Measurements from ENCODE around the gene BCL2L15. TPM values are rescaled to one million over a fixed set of nuclear protein-coding genes. Genes with fewer than 3 reads are reported as not detected.

BCL2L15 gene
- 0.17 to 0.30 TPM (median 0.18 TPM) in 3 replicates for total RNA-seq (2021)
- Bru-seq, nascent RNA, result percentile 28 among the genes with signal in this experiment
- long read RNA-seq, experiment 1, result 0 reads
- long read RNA-seq, experiment 2, result 0 reads
- long read RNA-seq, experiment 3, result 0 reads

GRCh38 chr1:113887402-113888175 lies at the start of gene BCL2L15:
Gene BCL2L15 (minus strand): TSS chr1:113887581. CDS start chr1:113887375, 206 bp downstream.
- CTCF ChIA-PET, result no interaction called here
- Mint-ChIP-seq H3K36me3 (no peaks in the 10 kb centered on the region), H3K4me3 (no peak within 1 kb of the TSS), H3K9me3 (no peaks in the 10 kb centered on the region), H3K27ac (no peak within 1 kb of the TSS), H3K4me1 (no peaks in the 10 kb centered on the region), H3K27me3 (ENCODE audit: low read depth) (peaks cover 4% of the 10 kb centered on the region)
- no peak for TF ChIP-seq ATF2 (CRISPR knock-in tag; IDR thresholded peaks at IDR 0.05; ENCODE audit: borderline replicate concordance, low read depth)
- TF ChIP-seq OVOL2 (CRISPR knock-in tag; IDR thresholded peaks at IDR 0.05; ENCODE audit: borderline replicate concordance), result no peak
- TF ChIP-seq MXD4 (CRISPR knock-in tag; IDR thresholded peaks at IDR 0.05; ENCODE audit: borderline replicate concordance), result no peak
- POLR2A ChIA-PET, result no interaction called here
- ATAC-seq (no peak), DNase-seq (ENCODE audit: low spot score) (no peak)

GRCh38 chr1:113937146-113937545 lies 49.8 kb upstream of the BCL2L15 start:
- Mint-ChIP-seq H3K4me3 (no peak overlapping the region), H3K27me3 (ENCODE audit: low read depth) (no peaks in the 10 kb centered on the region), H3K4me1 (peaks cover 30% of the 10 kb centered on the region), H3K27ac (0 out of 2 replicates have a peak overlapping the region, but pooled peaks have one; percentile 1), H3K9me3 (peaks cover 3% of the 10 kb centered on the region; the same call in 1 of the 2 replicates), H3K36me3 (peaks cover 13% of the 10 kb centered on the region)
- CTCF ChIA-PET, result interaction anchor here (1.6 kb wide), 1 partner anchor 40 kb away, joined by 4 read pairs; no protein-coding TSS in a partner anchor
- ATAC-seq (no peak), DNase-seq (ENCODE audit: low spot score) (no peak)
- TF ChIP-seq GRHL2 (CRISPR knock-in tag; IDR thresholded peaks at IDR 0.05; ENCODE audit: insufficient replicate concordance, severe bottlenecking) (no peak), AFF4 (CRISPR knock-in tag; IDR thresholded peaks at IDR 0.05; ENCODE audit: borderline replicate concordance) (no peak), ATF6 (CRISPR knock-in tag; IDR thresholded peaks at IDR 0.05) (no peak), ZBTB21 (CRISPR knock-in tag; IDR thresholded peaks at IDR 0.05; ENCODE audit: borderline replicate concordance) (no peak), ATF3 (CRISPR knock-in tag; conservative IDR thresholded peaks at IDR 0.05) (no peak), USF1 (CRISPR knock-in tag; IDR thresholded peaks at IDR 0.05) (no peak), HMGA2 (CRISPR knock-in tag; IDR thresholded peaks at IDR 0.05) (no peak), CDX4 (CRISPR knock-in tag; IDR thresholded peaks at IDR 0.05; ENCODE audit: borderline replicate concordance) (no peak), PRDM15 (CRISPR knock-in tag; IDR thresholded peaks at IDR 0.05) (no peak), CREM (CRISPR knock-in tag; IDR thresholded peaks at IDR 0.05) (no peak), E2F1 (CRISPR knock-in tag; IDR thresholded peaks at IDR 0.05) (no peak), ZNF671 (CRISPR knock-in tag; IDR thresholded peaks at IDR 0.05) (no peak), ZNF317 (CRISPR knock-in tag; IDR thresholded peaks at IDR 0.05; ENCODE audit: borderline replicate concordance, low read depth) (no peak)
- POLR2A ChIA-PET, result no interaction called here

Data from WTC11 (cell line).